OCI-LY1 (cell line): ENCODE results near the gene GMFB.

Source experiments
- H2AFZ ChIP-seq: fragments of 200-600 bp; sonication (generic), shearing (Covaris generic); 2 replicates; pipeline ENCODE4 v1.6.0; 2014; ENCODE audit warnings: antibody characterized with exemption, mild to moderate bottlenecking, low read length
- H3F3A ChIP-seq: fragments of 200-600 bp; sonication (generic), shearing (Covaris generic); 2 replicates; pipeline ENCODE4 v1.6.0; 2014; ENCODE audit warnings: mild to moderate bottlenecking, antibody characterized with exemption, low read length, moderate library complexity; ENCODE audit not compliant: insufficient read depth
- H3K27ac ChIP-seq: fragments of 200-600 bp; sonication (generic); 2 replicates; pipeline ENCODE4 v1.5.1; 2014; ENCODE audit warnings: low read length, mixed run types, mild to moderate bottlenecking, low read depth; ENCODE audit not compliant: poor library complexity, severe bottlenecking
- H3K27me3 ChIP-seq: fragments of 200-600 bp; sonication (generic); 2 replicates; pipeline ENCODE4 v1.6.0; 2014; ENCODE audit warnings: antibody characterized with exemption, mild to moderate bottlenecking, low read length, moderate library complexity; ENCODE audit not compliant: insufficient read depth
- H3K36me3 ChIP-seq: fragments of 200-600 bp; sonication (generic); 2 replicates; pipeline ENCODE4 v1.6.1; 2014; ENCODE audit warnings: mild to moderate bottlenecking, antibody characterized with exemption, low read length, moderate library complexity, mixed read lengths; ENCODE audit not compliant: insufficient read depth
- H3K4me1 ChIP-seq: fragments of 200-600 bp; sonication (generic); 2 replicates; pipeline ENCODE4 v1.5.1; 2014; ENCODE audit warnings: mild to moderate bottlenecking, low read length, moderate library complexity; ENCODE audit not compliant: insufficient read depth, severe bottlenecking
- H3K4me2 ChIP-seq: fragments of 200-600 bp; sonication (generic), shearing (Covaris generic); 2 replicates; pipeline ENCODE4 v1.6.1; 2014; ENCODE audit warnings: low read length
- H3K4me3 ChIP-seq: fragments of 200-600 bp; sonication (generic); 2 replicates; pipeline ENCODE4 v1.5.1; 2014; ENCODE audit warnings: low read length, low read depth, mild to moderate bottlenecking, mixed read lengths; ENCODE audit not compliant: poor library complexity, severe bottlenecking
- H3K79me2 ChIP-seq: fragments of 200-600 bp; shearing (Covaris generic); 2 replicates; pipeline ENCODE4 v1.6.1; 2016; ENCODE audit warnings: mixed run types, low read length, mixed read lengths; ENCODE audit not compliant: insufficient read depth
- H3K9ac ChIP-seq: fragments of 200-600 bp; sonication (generic), shearing (Covaris generic); 2 replicates; pipeline ENCODE4 v1.6.1; 2014; ENCODE audit warnings: mild to moderate bottlenecking, low read length, mixed read lengths
- H3K9me2 ChIP-seq: fragments of 200-600 bp; sonication (generic), shearing (Covaris generic); 2 replicates; pipeline ENCODE4 v1.6.1; 2014; ENCODE audit warnings: low read depth, mild to moderate bottlenecking, low read length, mixed read lengths
- H3K9me3 ChIP-seq: fragments of 200-600 bp; shearing (Covaris generic); 2 replicates; pipeline ENCODE4 v1.6.1; 2014; ENCODE audit warnings: low read length, mixed read lengths
- H4K20me1 ChIP-seq: fragments of 200-600 bp; sonication (generic), shearing (Covaris generic); 2 replicates; pipeline ENCODE4 v1.6.0; 2016; ENCODE audit warnings: mild to moderate bottlenecking, low read length; ENCODE audit not compliant: insufficient read depth
- EZH2 ChIP-seq: fragments of 200-600 bp; sonication (generic), shearing (Covaris generic); IDR thresholded peaks from 2 replicates; pipeline ENCODE4 v1.8.0; 2017; ENCODE audit warnings: borderline replicate concordance, mixed run types, mild to moderate bottlenecking, antibody characterized with exemption, low read length, moderate library complexity, mixed read lengths
- TF ChIP-seq, protein P1 (sequence below): fragments of 200-600 bp; sonication (generic), shearing (Covaris generic); IDR thresholded peaks from 2 replicates; pipeline ENCODE4 v1.5.1; 2017; ENCODE audit warnings: mild to moderate bottlenecking, antibody characterized with exemption, low read length, moderate library complexity, mixed read lengths

Gene GMFB

DNA sequence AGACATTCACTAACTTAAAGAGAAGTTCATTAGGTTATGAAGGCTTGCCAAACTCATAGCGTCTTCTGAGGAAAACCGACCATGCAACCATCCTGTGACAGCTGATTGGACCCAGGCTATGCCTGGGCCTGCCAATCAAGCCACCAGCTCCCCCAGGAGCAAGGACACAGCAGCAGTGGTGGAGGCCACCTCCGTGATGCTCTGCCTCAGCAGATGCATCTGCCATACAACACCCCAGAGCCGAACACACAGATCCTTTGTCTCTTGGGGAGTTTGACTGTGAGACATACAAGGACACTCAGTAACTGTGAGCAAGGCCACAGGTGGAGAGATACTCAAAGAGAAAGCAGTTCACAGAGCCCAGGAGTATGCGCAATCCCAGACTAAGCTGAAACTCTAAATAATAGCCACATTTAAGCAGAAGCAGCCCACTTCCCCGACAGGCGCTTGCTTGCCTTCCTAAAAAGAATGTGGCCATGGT is 37.6 kb downstream of the GMFB start:
- H3K4me3 ChIP-seq, result no peak overlapping the region
- no peak overlapping the region for H3K9ac ChIP-seq
- H3K4me2 ChIP-seq, result no peak overlapping the region
- no peak overlapping the region for H2AFZ ChIP-seq
- H3K9me3 ChIP-seq, result no peaks in the 10 kb centered on the region
- H3K9me2 ChIP-seq, result no peaks in the 10 kb centered on the region
- H3K27me3 ChIP-seq, result no peaks in the 10 kb centered on the region
- H3F3A ChIP-seq, result no peaks in the 10 kb centered on the region
- H3K4me1 ChIP-seq, result no peaks in the 10 kb centered on the region
- H3K27ac ChIP-seq, result no peak overlapping the region
- H3K79me2 ChIP-seq, result no peaks in the 10 kb centered on the region
- no peaks in the 10 kb centered on the region for H4K20me1 ChIP-seq
- TF ChIP-seq, protein P1, sequence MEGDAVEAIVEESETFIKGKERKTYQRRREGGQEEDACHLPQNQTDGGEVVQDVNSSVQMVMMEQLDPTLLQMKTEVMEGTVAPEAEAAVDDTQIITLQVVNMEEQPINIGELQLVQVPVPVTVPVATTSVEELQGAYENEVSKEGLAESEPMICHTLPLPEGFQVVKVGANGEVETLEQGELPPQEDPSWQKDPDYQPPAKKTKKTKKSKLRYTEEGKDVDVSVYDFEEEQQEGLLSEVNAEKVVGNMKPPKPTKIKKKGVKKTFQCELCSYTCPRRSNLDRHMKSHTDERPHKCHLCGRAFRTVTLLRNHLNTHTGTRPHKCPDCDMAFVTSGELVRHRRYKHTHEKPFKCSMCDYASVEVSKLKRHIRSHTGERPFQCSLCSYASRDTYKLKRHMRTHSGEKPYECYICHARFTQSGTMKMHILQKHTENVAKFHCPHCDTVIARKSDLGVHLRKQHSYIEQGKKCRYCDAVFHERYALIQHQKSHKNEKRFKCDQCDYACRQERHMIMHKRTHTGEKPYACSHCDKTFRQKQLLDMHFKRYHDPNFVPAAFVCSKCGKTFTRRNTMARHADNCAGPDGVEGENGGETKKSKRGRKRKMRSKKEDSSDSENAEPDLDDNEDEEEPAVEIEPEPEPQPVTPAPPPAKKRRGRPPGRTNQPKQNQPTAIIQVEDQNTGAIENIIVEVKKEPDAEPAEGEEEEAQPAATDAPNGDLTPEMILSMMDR, result no peak
- TF ChIP-seq EZH2, result no peak
- H3K36me3 ChIP-seq, result no peaks in the 10 kb centered on the region

DNA sequence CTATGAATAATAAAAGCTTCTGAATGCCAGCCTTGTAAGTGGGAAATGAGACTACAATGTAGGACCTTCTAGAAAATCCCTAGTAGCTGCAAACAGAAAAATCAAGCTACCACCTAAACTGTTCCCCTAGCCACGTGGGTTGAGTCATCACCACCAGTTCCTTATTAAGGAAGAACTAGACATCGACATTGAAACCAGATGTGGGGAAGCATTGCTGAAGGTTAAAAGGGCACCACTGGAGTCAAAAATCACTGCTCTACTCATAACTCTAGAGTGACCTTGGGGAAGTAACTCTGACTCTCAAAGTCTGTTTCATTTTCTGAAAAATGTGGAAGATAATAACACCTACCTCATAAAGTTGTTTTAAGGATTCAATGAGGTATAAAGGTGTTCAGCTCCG is 38.2 kb downstream of the GMFB start:
- Histone ChIP-seq H3K4me3 (no peak overlapping the region), H3F3A (no peaks in the 10 kb centered on the region), H3K27me3 (no peaks in the 10 kb centered on the region), H3K4me1 (no peaks in the 10 kb centered on the region), H3K4me2 (no peak overlapping the region), H3K9me3 (no peaks in the 10 kb centered on the region), H3K27ac (no peak overlapping the region), H4K20me1 (no peaks in the 10 kb centered on the region), H2AFZ (no peak overlapping the region), H3K9ac (no peak overlapping the region), H3K9me2 (no peaks in the 10 kb centered on the region), H3K79me2 (no peaks in the 10 kb centered on the region), H3K36me3 (no peaks in the 10 kb centered on the region)
- TF ChIP-seq EZH2, result no peak
- TF ChIP-seq, protein P1, result no peak

DNA sequence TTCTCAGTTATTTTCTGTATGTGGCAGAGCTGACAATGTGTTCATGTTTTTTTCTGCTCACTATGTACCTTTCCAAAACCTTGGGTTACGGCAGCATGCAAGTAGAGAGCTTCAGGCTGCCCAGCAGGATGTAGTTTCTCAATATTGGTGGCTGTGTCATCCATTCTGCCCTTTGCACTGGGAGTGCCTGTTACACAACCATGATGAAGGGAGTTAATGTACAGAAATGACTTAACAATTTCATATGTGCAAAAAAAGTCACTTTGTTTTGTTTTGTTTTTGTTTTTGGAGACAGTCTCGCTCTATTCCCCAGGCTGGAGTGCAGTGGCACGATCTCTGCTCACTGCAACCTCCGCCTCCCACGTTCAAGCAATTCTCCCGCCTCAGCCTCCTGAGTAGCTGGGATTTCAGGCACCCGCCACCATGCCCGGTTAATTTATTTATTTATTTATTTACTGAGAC is 41.5 kb downstream of the GMFB start:
- Histone ChIP-seq H3K9me2 (no peaks in the 10 kb centered on the region), H2AFZ (no peak overlapping the region), H3K4me1 (no peaks in the 10 kb centered on the region), H3F3A (no peaks in the 10 kb centered on the region), H3K79me2 (no peaks in the 10 kb centered on the region), H4K20me1 (no peaks in the 10 kb centered on the region), H3K27me3 (no peaks in the 10 kb centered on the region), H3K27ac (no peak overlapping the region), H3K36me3 (no peaks in the 10 kb centered on the region), H3K9me3 (no peaks in the 10 kb centered on the region), H3K9ac (no peak overlapping the region), H3K4me3 (no peak overlapping the region), H3K4me2 (no peak overlapping the region)
- TF ChIP-seq EZH2, result no peak
- TF ChIP-seq, protein P1, result no peak
